HCT116 (cell line): ENCODE results near the gene LOXHD1. TPM values are rescaled to one million over a fixed set of nuclear protein-coding genes. Genes with fewer than 3 reads are reported as not detected.

Experiments used
- ATAC-seq: fragments of 200-7000 bp; cut with Tn5 transposase; 2 replicates; pipeline ENCODE4 v1.9.1; 2020; ENCODE audit warnings: mild to moderate bottlenecking, moderate library complexity
- BruUV-seq: library from RNA; stranded (reverse); fragments of 400-500 nt; replicated peaks from 2 replicates; lab custom pipeline; 2021; lab: Mats Ljungman, UMichigan
- CTCF ChIA-PET: fragments of 300-600 bp; sonication (Branson Sonifier 250); formaldehyde crosslinking; loops from one replicate; lab custom pipeline; 2021; ENCODE audit warnings: antibody characterized with exemption; lab: Charles Lee
- POLR2A ChIA-PET: fragments of 300-600, 350-600 bp; sonication (Branson Sonifier 250); formaldehyde crosslinking; loops from one replicate; lab custom pipeline; 2021; ENCODE audit warnings: antibody characterized with exemption; lab: Charles Lee
- RAD21 ChIA-PET, 2 experiments: fragments of 300-600 bp; sonication (Branson Sonifier 250); formaldehyde crosslinking; loops; one replicate each; lab custom pipeline; 2023; ENCODE audit warnings: low total read pairs in 2 of 2; ENCODE audit not compliant: uncharacterized antibody in 2 of 2, unreplicated experiment in 2 of 2, low non-redundant PET in 1 of 2; lab: Charles Lee
- DNase-seq: peaks from one replicate; pipeline ENCODE4 v3.0.0-alpha.2; 2010; ENCODE audit warnings: low read depth, low spot score
- H2AFZ ChIP-seq: fragments of 200-600 bp; shearing (Covaris generic), sonication (generic); 2 replicates; pipeline ENCODE4 v1.6.1; 2017; ENCODE audit warnings: low read depth, mixed run types, mixed read lengths, antibody characterized with exemption, low read length; ENCODE audit not compliant: poor library complexity, severe bottlenecking
- H3K27ac ChIP-seq: 2 replicates; pipeline ENCODE4 v1.5.1; 2012; ENCODE audit warnings: low read depth, low read length
- H3K27me3 ChIP-seq: fragments of 200-600 bp; sonication (generic); 2 replicates; pipeline ENCODE4 v1.6.1; 2016; ENCODE audit warnings: mixed run types, low read length, mixed read lengths; ENCODE audit not compliant: insufficient read depth
- H3K36me3 ChIP-seq, 2 experiments: fragments of 200-500 bp in 1 of 2; fragments of 200-600 bp in 1 of 2; sonication (Bioruptor generic) in 1 of 2; sonication (generic) in 1 of 2; 2 replicates each; pipeline versions ENCODE4 v1.5.1 to v1.6.1; 2014 to 2016; ENCODE audit warnings: low read length in 2 of 2, inconsistent platforms in 1 of 2, mixed read lengths in 1 of 2, mixed run types in 1 of 2; ENCODE audit not compliant: insufficient read depth in 2 of 2, control insufficient read depth in 1 of 2
- H3K4me1 ChIP-seq, 2 experiments: fragments of 200-600 bp in 1 of 2; sonication (generic) in 1 of 2; 2 replicates each; pipeline versions ENCODE4 v1.5.1 to v1.6.1; 2012 to 2017; ENCODE audit warnings: low read length in 2 of 2, inconsistent platforms in 1 of 2, mild to moderate bottlenecking in 1 of 2, mixed read lengths in 1 of 2, mixed run types in 1 of 2, moderate library complexity in 1 of 2; ENCODE audit not compliant: insufficient read depth in 2 of 2, control insufficient read depth in 1 of 2
- H3K4me2 ChIP-seq: fragments of 200-600 bp; sonication (generic); 2 replicates; pipeline ENCODE4 v1.6.1; 2017; ENCODE audit warnings: mixed run types, low read length, mixed read lengths
- H3K4me3 ChIP-seq, 2 experiments: fragments of 200-600 bp in 1 of 2; sonication (generic) in 1 of 2; replicated peaks in 1 of 2; 2 replicates each; pipeline ENCODE4 v1.5.1; 2011 to 2016; ENCODE audit warnings: low read length in 2 of 2, control low read depth in 1 of 2, low read depth in 1 of 2, mild to moderate bottlenecking in 1 of 2, mixed read lengths in 1 of 2, mixed run types in 1 of 2
- H3K79me2 ChIP-seq: fragments of 200-600 bp; sonication (generic); 2 replicates; pipeline ENCODE4 v1.6.1; 2017; ENCODE audit warnings: mild to moderate bottlenecking, mixed run types, low read length, moderate library complexity, mixed read lengths; ENCODE audit not compliant: insufficient read depth
- H3K9ac ChIP-seq: fragments of 200-600 bp; sonication (generic); 2 replicates; pipeline ENCODE4 v1.6.1; 2016; ENCODE audit warnings: low read length, mixed read lengths
- H3K9me2 ChIP-seq: fragments of 200-600 bp; sonication (generic), shearing (Covaris generic); 2 replicates; pipeline ENCODE4 v1.6.1; 2017; ENCODE audit warnings: mixed run types, mild to moderate bottlenecking, moderate library complexity; ENCODE audit not compliant: insufficient read depth
- H3K9me3 ChIP-seq, 2 experiments: fragments of 200-500 bp in 1 of 2; fragments of 200-600 bp in 1 of 2; sonication (Bioruptor generic) in 1 of 2; sonication (generic) in 1 of 2; 2 replicates each; pipeline ENCODE4 v1.6.1; 2014 to 2017; ENCODE audit warnings: low read length in 2 of 2, mixed read lengths in 2 of 2, inconsistent platforms in 1 of 2, low read depth in 1 of 2, mild to moderate bottlenecking in 1 of 2, mixed run types in 1 of 2, moderate library complexity in 1 of 2; ENCODE audit not compliant: control insufficient read depth in 1 of 2, insufficient read depth in 1 of 2
- H4K20me1 ChIP-seq: fragments of 200-600 bp; sonication (generic), shearing (Covaris generic); 2 replicates; pipeline ENCODE4 v1.6.1; 2017; ENCODE audit warnings: mixed run types, mild to moderate bottlenecking, moderate library complexity; ENCODE audit not compliant: insufficient read depth
- ATF3 ChIP-seq: IDR thresholded peaks from 2 replicates; pipeline ENCODE4 v1.6.1; 2012
- CEBPB ChIP-seq: IDR thresholded peaks from 2 replicates; pipeline ENCODE4 v1.6.1; 2012; ENCODE audit warnings: low read depth
- ELF1 ChIP-seq: IDR thresholded peaks from 2 replicates; pipeline ENCODE4 v1.6.1; 2012; ENCODE audit warnings: low read depth, borderline replicate concordance
- EZH2 ChIP-seq: fragments of 200-600 bp; sonication (generic); IDR thresholded peaks from 2 replicates; pipeline ENCODE4 v1.6.1; 2017; ENCODE audit warnings: antibody characterized with exemption, mixed run types
- EZH2phosphoT487 ChIP-seq: fragments of 200-600 bp; IDR thresholded peaks from 2 replicates; pipeline ENCODE4 v1.6.1; 2018; ENCODE audit warnings: antibody characterized with exemption, borderline replicate concordance
- JUND ChIP-seq: IDR thresholded peaks from 2 replicates; pipeline ENCODE4 v1.6.1; 2012
- MAX ChIP-seq: IDR thresholded peaks from 2 replicates; pipeline ENCODE4 v1.6.1; 2012
- RAD21 ChIP-seq: IDR thresholded peaks from 2 replicates; pipeline ENCODE4 v1.6.1; 2012; ENCODE audit warnings: low read depth, mild to moderate bottlenecking
- REST ChIP-seq: IDR thresholded peaks from 2 replicates; pipeline ENCODE4 v1.6.1; 2012; ENCODE audit warnings: low read depth
- SRF ChIP-seq: IDR thresholded peaks from 2 replicates; pipeline ENCODE4 v1.6.1; 2012; ENCODE audit warnings: low read depth
- TCF7L2 ChIP-seq: IDR thresholded peaks from 2 replicates; pipeline ENCODE4 v1.7.0; 2011; ENCODE audit warnings: borderline replicate concordance, inconsistent platforms; ENCODE audit not compliant: insufficient read depth, insufficient read length; ENCODE audit errors: extremely low read depth
- ZFX ChIP-seq: fragments of 450-650 bp; IDR thresholded peaks from 2 replicates; pipeline ENCODE4 v1.6.1; 2017
- intact Hi-C: fragments of 100-400 bp; cut with micrococcal nuclease; formaldehyde crosslinking; loops from 2 replicates; pipeline ENCODE4 v1.10.0; 2022
- total RNA-seq: library from RNA; stranded (reverse); gene quantifications from one replicate; pipeline ENCODE4 v1.2.1, GENCODE V29; 2021; ENCODE audit not compliant: unreplicated experiment

LOXHD1 gene
- total RNA-seq, 1 experiment from 2014 or later = not detected

- CTCF ChIA-PET = no interaction called here
- Histone ChIP-seq H3K9ac (no peak overlapping the region), H3K9me3 (no peaks in the 10 kb centered on the region), H3K27ac (no peak overlapping the region), H2AFZ (no peak overlapping the region), H3K4me1 (no peaks in the 10 kb centered on the region), H3K27me3 (no peaks in the 10 kb centered on the region), H3K4me2 (no peak overlapping the region), H3K4me3 (no peak overlapping the region), H3K79me2 (no peaks in the 10 kb centered on the region), H3K36me3 (no peaks in the 10 kb centered on the region), H4K20me1 (no peaks in the 10 kb centered on the region), H3K9me2 (no peaks in the 10 kb centered on the region)
- intact Hi-C loops = no loop called here
- POLR2A ChIA-PET = no interaction called here
- no TSS peak for BruUV-seq
- no peak for ATAC-seq
- RAD21 ChIA-PET = no interaction called here
- no peak for DNase-seq
- TF ChIP-seq MAX = no peak
- no peak for TF ChIP-seq ZFX
- TF ChIP-seq RAD21 = no peak
- TF ChIP-seq EZH2phosphoT487 = no peak
- TF ChIP-seq REST = no peak
- TF ChIP-seq CEBPB = no peak
- TF ChIP-seq TCF7L2 = no peak
- no peak for TF ChIP-seq ELF1
- no peak for TF ChIP-seq EZH2
- TF ChIP-seq ATF3 = no peak
- TF ChIP-seq JUND = no peak
- no peak for TF ChIP-seq SRF
These were observed 222.0 kb downstream of the LOXHD1 start for GRCh38 chr18:46435031-46435430.
